Stomach (tissue), 4 donors: ENCODE results near the gene PSAP.
A peak's percentile ranks its signal among the peaks of the same experiment; 100 is the strongest.

Source experiments
- EP300 ChIP-seq: sonication (generic); formaldehyde crosslinking; IDR thresholded peaks from one replicate; pipeline ENCODE4 v1.6.1; 2017; ENCODE audit warnings: antibody characterized with exemption
- POLR2A ChIP-seq, 4 donors: fragments of 450-650 bp; IDR thresholded peaks; one replicate each; pipeline ENCODE4 v1.6.1; 2016; ENCODE audit warnings: antibody characterized with exemption in 4 of 4, control low read depth in 2 of 4, mild to moderate bottlenecking in 1 of 4, moderate library complexity in 1 of 4
- POLR2AphosphoS5 ChIP-seq, 3 donors: sonication (generic); formaldehyde crosslinking; IDR thresholded peaks; one replicate each; pipeline ENCODE4 v1.6.1; 2016; ENCODE audit warnings: antibody characterized with exemption in 3 of 3
- TF ChIP-seq, protein P1 (sequence below), 7 experiments: fragments of 450-650 bp in 4 of 7; fragments of 200-600 bp in 3 of 7; sonication (generic) in 3 of 7; IDR thresholded peaks; one replicate each; pipeline ENCODE4 v1.5.1; 2016 to 2019; ENCODE audit warnings: antibody characterized with exemption in 7 of 7, control low read depth in 2 of 7, mild to moderate bottlenecking in 1 of 7

DNA sequence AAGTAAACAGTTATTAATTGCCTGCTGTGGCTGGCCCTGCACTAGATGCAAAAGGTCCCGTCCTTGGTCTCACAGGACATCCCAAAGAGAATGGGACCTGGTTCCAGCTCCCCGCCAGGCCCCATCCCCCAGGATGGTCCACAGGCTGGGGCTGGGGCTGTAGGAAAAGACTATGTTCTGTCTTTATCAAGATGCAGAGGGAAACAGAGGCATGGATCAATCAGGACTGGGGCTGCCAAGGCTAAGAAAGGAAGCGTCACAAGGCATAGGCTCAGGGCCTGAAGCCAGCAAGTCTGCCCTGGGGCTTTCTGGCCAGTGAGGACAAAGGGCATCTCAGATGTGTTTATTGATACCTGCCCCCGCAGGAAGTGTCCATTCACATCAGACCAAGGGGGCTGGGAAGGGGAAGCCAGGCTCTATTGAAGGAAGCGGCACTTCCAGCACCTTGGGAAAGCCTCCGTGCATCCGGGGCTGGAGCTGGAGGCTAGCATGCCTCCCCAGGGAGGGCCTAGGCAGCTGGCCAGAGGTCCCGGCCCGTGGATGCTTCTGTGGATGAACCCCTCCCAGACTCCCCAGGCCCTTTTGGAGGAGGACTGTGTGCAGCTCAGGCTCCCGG is 83.5 kb downstream of the PSAP start:
- TF ChIP-seq POLR2A (IDR thresholded peaks at IDR 0.05) (no peak), EP300 (no peak), POLR2AphosphoS5 (IDR thresholded peaks at IDR 0.05) (peak in 1 of 3 donors; percentile 14)
- TF ChIP-seq, protein P1, sequence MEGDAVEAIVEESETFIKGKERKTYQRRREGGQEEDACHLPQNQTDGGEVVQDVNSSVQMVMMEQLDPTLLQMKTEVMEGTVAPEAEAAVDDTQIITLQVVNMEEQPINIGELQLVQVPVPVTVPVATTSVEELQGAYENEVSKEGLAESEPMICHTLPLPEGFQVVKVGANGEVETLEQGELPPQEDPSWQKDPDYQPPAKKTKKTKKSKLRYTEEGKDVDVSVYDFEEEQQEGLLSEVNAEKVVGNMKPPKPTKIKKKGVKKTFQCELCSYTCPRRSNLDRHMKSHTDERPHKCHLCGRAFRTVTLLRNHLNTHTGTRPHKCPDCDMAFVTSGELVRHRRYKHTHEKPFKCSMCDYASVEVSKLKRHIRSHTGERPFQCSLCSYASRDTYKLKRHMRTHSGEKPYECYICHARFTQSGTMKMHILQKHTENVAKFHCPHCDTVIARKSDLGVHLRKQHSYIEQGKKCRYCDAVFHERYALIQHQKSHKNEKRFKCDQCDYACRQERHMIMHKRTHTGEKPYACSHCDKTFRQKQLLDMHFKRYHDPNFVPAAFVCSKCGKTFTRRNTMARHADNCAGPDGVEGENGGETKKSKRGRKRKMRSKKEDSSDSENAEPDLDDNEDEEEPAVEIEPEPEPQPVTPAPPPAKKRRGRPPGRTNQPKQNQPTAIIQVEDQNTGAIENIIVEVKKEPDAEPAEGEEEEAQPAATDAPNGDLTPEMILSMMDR (IDR thresholded peaks at IDR 0.05) = no peak
